ENCODE data around the gene DEGS2. TPM values are rescaled to one million over a fixed set of nuclear protein-coding genes. Genes with fewer than 3 reads are reported as not detected.

Gene DEGS2
- total and polyA plus RNA-seq, 8 donors: 1.2 to 53.0 (median 13.5) TPM

- intact Hi-C loops (cut with DNase I; ENCODE audit: low total_unique reads): no loop called here
- DNase-seq: peak; percentile 88 to 95
- WGBS, 5 donors: 22 to 45% (median 26%) methylated on average over 5 to 14 of the region's 14 CpGs
- peak overlapping the region in 1 of 4 donors; percentile 1 for H3K4me3 ChIP-seq
- H3K27ac ChIP-seq: peak overlapping the region; percentile 76 to 88 (median 78)
- H3K9me3 ChIP-seq: no peaks in the 10 kb centered on the region
- H3K4me1 ChIP-seq: peaks cover 74 to 100% (median 90%) of the 10 kb centered on the region in 4 donors
- TF ChIP-seq POLR2AphosphoS5 (IDR thresholded peaks at IDR 0.05) (peak in 2 of 3 donors; percentile 76 to 80), EP300 (IDR thresholded peaks at IDR 0.05) (no peak), POLR2A (IDR thresholded peaks at IDR 0.05) (peak in 1 of 4 donors; percentile 14)
- no peaks in the 10 kb centered on the region for H3K27me3 ChIP-seq
- peaks cover 0 to 41% (median 24%) of the 10 kb centered on the region in 4 donors for H3K36me3 ChIP-seq
Measured at GRCh38 chr14:100142073-100143040, 17.1 kb downstream of the DEGS2 start.

- no peak for DNase-seq
- H3K27me3 ChIP-seq: no peaks in the 10 kb centered on the region
- no peak overlapping the region for H3K4me3 ChIP-seq
- 73 to 91% (median 78%) methylated on average over 4 to 7 of the region's 7 CpGs for WGBS, 5 donors
- peak overlapping the region; percentile 43 to 88 (median 78) for H3K27ac ChIP-seq
- H3K4me1 ChIP-seq: peaks cover 62 to 90% (median 78%) of the 10 kb centered on the region in 4 donors
- intact Hi-C loops (cut with DNase I; ENCODE audit: low total_unique reads): no loop called here
- peaks cover 4 to 54% (median 35%) of the 10 kb centered on the region in 4 donors for H3K36me3 ChIP-seq
- no peaks in the 10 kb centered on the region for H3K9me3 ChIP-seq
- no peak for TF ChIP-seq CTCF (IDR thresholded peaks at IDR 0.05)
- TF ChIP-seq POLR2AphosphoS5 (IDR thresholded peaks at IDR 0.05): no peak
- TF ChIP-seq POLR2A (IDR thresholded peaks at IDR 0.05): no peak
- no peak for TF ChIP-seq EP300 (IDR thresholded peaks at IDR 0.05)
Measured at GRCh38 chr14:100141098-100141497, 18.3 kb downstream of the DEGS2 start.

- peaks cover 4 to 59% (median 40%) of the 10 kb centered on the region in 4 donors for H3K36me3 ChIP-seq
- intact Hi-C loops (cut with DNase I; ENCODE audit: low total_unique reads): no loop called here
- WGBS, 5 donors: 26 to 46% (median 44%) methylated on average over 16 of the region's 16 CpGs
- TF ChIP-seq POLR2AphosphoS5 (IDR thresholded peaks at IDR 0.05): no peak
- peak in 4 of 7 experiments; percentile 8 to 34 (median 27) for TF ChIP-seq CTCF (IDR thresholded peaks at IDR 0.05)
- no peaks in the 10 kb centered on the region for H3K27me3 ChIP-seq
- no peak overlapping the region for H3K4me3 ChIP-seq
- H3K9me3 ChIP-seq: no peaks in the 10 kb centered on the region
- peaks cover 57 to 84% (median 72%) of the 10 kb centered on the region in 4 donors for H3K4me1 ChIP-seq
- DNase-seq: peak; percentile 51 to 85
- peak overlapping the region; percentile 43 to 88 (median 78) for H3K27ac ChIP-seq
Measured at GRCh38 chr14:100140452-100141078, 18.9 kb downstream of the DEGS2 start.

GRCh38 chr14:100138955-100139354 lies 20.5 kb downstream of the DEGS2 start:
- 88 to 95% (median 92%) methylated on average over 13 of the region's 13 CpGs for WGBS, 5 donors
- Histone ChIP-seq H3K4me3 (no peak overlapping the region), H3K4me1 (peaks cover 40 to 74% (median 62%) of the 10 kb centered on the region in 4 donors), H3K9me3 (no peaks in the 10 kb centered on the region), H3K27me3 (no peaks in the 10 kb centered on the region), H3K36me3 (peaks cover 4 to 70% (median 50%) of the 10 kb centered on the region in 4 donors), H3K27ac (peak overlapping the region in 4 of 5 donors; percentile 36 to 88 (median 53))
- intact Hi-C loops (cut with DNase I; ENCODE audit: low total_unique reads): no loop called here
- no peak for TF ChIP-seq POLR2AphosphoS5 (IDR thresholded peaks at IDR 0.05)
- TF ChIP-seq POLR2A (IDR thresholded peaks at IDR 0.05): no peak
- no peak for TF ChIP-seq EP300 (IDR thresholded peaks at IDR 0.05)
- no peak for TF ChIP-seq CTCF (IDR thresholded peaks at IDR 0.05)
- DNase-seq: no peak
